SU-DHL-6 (cell line): ENCODE data around the gene OCEL1.
"Not testable (repeated sequence)": the region's sequence is repeated elsewhere in the genome, so short reads cannot be mapped to it uniquely, and the experiment has no call there.

Experiments used
- H2AFZ ChIP-seq: fragments of 200-600 bp; sonication (generic); 2 replicates; pipeline ENCODE4 v1.6.1; 2014; ENCODE audit warnings: low read depth, mild to moderate bottlenecking, moderate library complexity, mixed read lengths, antibody characterized with exemption, low read length; ENCODE audit not compliant: severe bottlenecking
- H3F3A ChIP-seq: fragments of 200-600 bp; shearing (Covaris generic); 2 replicates; pipeline ENCODE4 v1.6.0; 2016; ENCODE audit warnings: antibody characterized with exemption, mild to moderate bottlenecking; ENCODE audit not compliant: insufficient read depth
- H3K27ac ChIP-seq: fragments of 200-600 bp; sonication (generic); 2 replicates; pipeline ENCODE4 v1.5.1; 2016; ENCODE audit warnings: low read depth, mild to moderate bottlenecking, low read length, moderate library complexity, mixed read lengths
- H3K27me3 ChIP-seq: fragments of 200-600 bp; sonication (generic), shearing (Covaris generic); 2 replicates; pipeline ENCODE4 v1.6.0; 2014; ENCODE audit warnings: mild to moderate bottlenecking, low read length
- H3K36me3 ChIP-seq: fragments of 200-600 bp; sonication (generic); 2 replicates; pipeline ENCODE4 v1.6.1; 2014; ENCODE audit warnings: mild to moderate bottlenecking, low read length, mixed read lengths
- H3K4me2 ChIP-seq: fragments of 300-600, 200-600 bp; shearing (Covaris generic), sonication (generic); 2 replicates; pipeline ENCODE4 v1.6.0; 2014; ENCODE audit warnings: low read length, low read depth, mild to moderate bottlenecking; ENCODE audit not compliant: poor library complexity, severe bottlenecking
- H3K4me3 ChIP-seq: fragments of 200-600 bp; sonication (generic); 2 replicates; pipeline ENCODE4 v1.5.1; 2014; ENCODE audit warnings: antibody characterized with exemption, low read length, mild to moderate bottlenecking, mixed read lengths; ENCODE audit not compliant: insufficient read depth, poor library complexity, severe bottlenecking
- H3K79me2 ChIP-seq: fragments of 200-600 bp; sonication (generic); 2 replicates; pipeline ENCODE4 v1.6.1; 2014; ENCODE audit warnings: mild to moderate bottlenecking, low read length, moderate library complexity; ENCODE audit not compliant: insufficient read depth
- H3K9ac ChIP-seq: fragments of 200-600 bp; sonication (generic); 2 replicates; pipeline ENCODE4 v1.7.0; 2014; ENCODE audit warnings: mild to moderate bottlenecking, low read length
- H3K9me2 ChIP-seq: fragments of 200-600 bp; sonication (generic); replicated peaks from 2 replicates; pipeline ENCODE4 v1.6.1; 2014; ENCODE audit warnings: low read length; ENCODE audit not compliant: insufficient read depth
- H3K9me3 ChIP-seq: fragments of 200-600 bp; sonication (generic); 2 replicates; pipeline ENCODE4 v1.6.1; 2014; ENCODE audit warnings: low read length, mixed read lengths; ENCODE audit not compliant: insufficient read depth
- H4K20me1 ChIP-seq: fragments of 200-600 bp; sonication (generic); 2 replicates; pipeline ENCODE4 v1.6.1; 2014; ENCODE audit warnings: low read depth, mild to moderate bottlenecking, antibody characterized with exemption, low read length, moderate library complexity, mixed read lengths
- CTCF ChIP-seq: fragments of 200-600 bp; sonication (generic); IDR thresholded peaks from one replicate; pipeline ENCODE4 v1.5.1; 2017; ENCODE audit warnings: antibody characterized with exemption, mild to moderate bottlenecking, low read length, moderate library complexity; ENCODE audit not compliant: insufficient read depth, poor library complexity, severe bottlenecking
- EZH2phosphoT487 ChIP-seq: fragments of 200-600 bp; sonication (generic), shearing (Covaris generic); conservative IDR thresholded peaks from 2 replicates; pipeline ENCODE4 v1.6.1; 2018; ENCODE audit warnings: mild to moderate bottlenecking, antibody characterized with exemption, low read length, moderate library complexity, mixed read lengths

Gene OCEL1

GRCh38 chr19:17185590-17185989 is 40.4 kb upstream of the OCEL1 start:
- Histone ChIP-seq H3F3A (peaks cover 9% of the 10 kb centered on the region; the same call in 1 of the 2 replicates), H3K27me3 (no peaks in the 10 kb centered on the region), H3K4me2 (no peak overlapping the region), H3K79me2 (no peaks in the 10 kb centered on the region), H4K20me1 (no peaks in the 10 kb centered on the region), H3K36me3 (no peaks in the 10 kb centered on the region), H3K9ac (no peak overlapping the region), H3K27ac (no peak overlapping the region), H2AFZ (no peak overlapping the region), H3K9me3 (no peaks in the 10 kb centered on the region), H3K4me3 (no peak overlapping the region), H3K9me2 (no peaks in the 10 kb centered on the region)
- TF ChIP-seq EZH2phosphoT487 (no peak), CTCF (no peak)

GRCh38 chr19:17191736-17192135 is 34.3 kb upstream of the OCEL1 start:
- not testable (repeated sequence) for H2AFZ ChIP-seq, H3K27me3 ChIP-seq, H3K9ac ChIP-seq, H4K20me1 ChIP-seq, H3K79me2 ChIP-seq, H3K9me2 ChIP-seq, H3K9me3 ChIP-seq, H3K36me3 ChIP-seq, H3K4me3 ChIP-seq
- Histone ChIP-seq H3K27ac (peak overlapping the region; percentile 91), H3F3A (peaks cover 22% of the 10 kb centered on the region), H3K4me2 (peak overlapping the region; percentile 39)

GRCh38 chr19:17192751-17193150 is 33.3 kb upstream of the OCEL1 start:
- no peaks in the 10 kb centered on the region for H3K79me2 ChIP-seq
- H3F3A ChIP-seq = peaks cover 22% of the 10 kb centered on the region
- no peaks in the 10 kb centered on the region for H3K9me2 ChIP-seq
- no peaks in the 10 kb centered on the region for H4K20me1 ChIP-seq
- H3K27me3 ChIP-seq = no peaks in the 10 kb centered on the region
- H3K9me3 ChIP-seq = no peaks in the 10 kb centered on the region
- TF ChIP-seq EZH2phosphoT487 (no peak), CTCF (no peak)
- no peak overlapping the region for H2AFZ ChIP-seq
- peaks cover 9% of the 10 kb centered on the region for H3K36me3 ChIP-seq
- no peak overlapping the region for H3K4me3 ChIP-seq
- no peak overlapping the region for H3K4me2 ChIP-seq
- H3K27ac ChIP-seq = peak overlapping the region; percentile 91; the same call in 1 of the 2 replicates
- H3K9ac ChIP-seq = no peak overlapping the region

- Histone ChIP-seq H3K27ac (no peak overlapping the region), H3K4me2 (no peak overlapping the region), H3K27me3 (no peaks in the 10 kb centered on the region), H3F3A (peaks cover 13% of the 10 kb centered on the region; the same call in 1 of the 2 replicates), H4K20me1 (no peaks in the 10 kb centered on the region), H3K79me2 (no peaks in the 10 kb centered on the region), H3K9me2 (no peaks in the 10 kb centered on the region), H3K9me3 (no peaks in the 10 kb centered on the region), H2AFZ (no peak overlapping the region), H3K9ac (no peak overlapping the region), H3K4me3 (no peak overlapping the region), H3K36me3 (peaks cover 9% of the 10 kb centered on the region)
- no peak for TF ChIP-seq EZH2phosphoT487
- no peak for TF ChIP-seq CTCF
These were observed 31.4 kb upstream of the OCEL1 start for GRCh38 chr19:17194608-17195007.
